Endothelial cell (in vitro differentiated cells): ENCODE data around the gene STEAP3. TPM values are rescaled to one million over a fixed set of nuclear protein-coding genes. Genes with fewer than 3 reads are reported as not detected.

ENCODE experiments used
- total RNA-seq: library from RNA; stranded (reverse); fragmentation: NEBNext Ultra II Directional; extraction: Animal tissue kit (Norgen Biotek cat#: 25700); gene quantifications from one replicate; pipeline ENCODE4 v1.2.1, GENCODE V29; 2021; ENCODE audit not compliant: unreplicated experiment

STEAP3 gene
- total RNA-seq, 1 donor from 2014 or later = 17.9 TPM

Other genes with a start within 250 kb of the STEAP3 start
- not detected for gene C1QL2, start 65.1 kb upstream of the STEAP3 start, total RNA-seq
- gene C2orf76, start 143.0 kb downstream of the STEAP3 start, total RNA-seq = 10.8 TPM
- 180 TPM for gene DBI, start 143.1 kb downstream of the STEAP3 start, total RNA-seq
- 11.4 TPM for gene TMEM37, start 208.0 kb downstream of the STEAP3 start, total RNA-seq